ENCODE results near the gene DNAJC5G.
"Not testable (repeated sequence)": the region's sequence is repeated elsewhere in the genome, so short reads cannot be mapped to it uniquely, and the experiment has no call there.

Gene DNAJC5G

DNA sequence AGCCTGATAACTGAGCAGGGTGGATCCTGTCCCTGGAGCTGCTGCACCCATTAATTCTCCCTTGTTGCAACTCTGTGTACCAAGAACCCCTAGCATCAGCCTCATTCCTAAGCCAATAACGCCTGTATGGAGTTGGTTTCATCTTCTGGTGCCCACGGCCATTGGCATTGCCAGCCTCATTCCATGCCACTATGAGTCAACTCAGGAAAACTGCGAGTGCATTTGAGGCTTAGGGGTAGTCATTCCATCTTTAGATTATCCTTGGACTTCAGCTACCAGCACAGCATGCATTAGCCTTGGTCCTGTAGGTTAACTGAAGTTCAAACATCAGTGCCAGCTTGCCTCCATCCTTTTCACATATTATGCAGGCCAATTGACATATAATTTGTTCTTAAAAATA is 5.6 kb downstream of the DNAJC5G start:
- Mint-ChIP-seq H3K27me3 (peaks cover 55% of the 10 kb centered on the region), H3K4me3 (no peak overlapping the region), H3K4me1 (peaks cover 4% of the 10 kb centered on the region), H3K27ac (no peak overlapping the region), H3K36me3 (no peaks in the 10 kb centered on the region), H3K9me3 (no peaks in the 10 kb centered on the region)
- CTCF ChIA-PET: interaction anchor here (1.1 to 5.2 kb wide), 8 partner anchors 10 to 319 kb away, joined by 5 to 42 read pairs (median 16); partner anchors contain the start of gene SLC30A3
- no peak for DNase-seq

DNA sequence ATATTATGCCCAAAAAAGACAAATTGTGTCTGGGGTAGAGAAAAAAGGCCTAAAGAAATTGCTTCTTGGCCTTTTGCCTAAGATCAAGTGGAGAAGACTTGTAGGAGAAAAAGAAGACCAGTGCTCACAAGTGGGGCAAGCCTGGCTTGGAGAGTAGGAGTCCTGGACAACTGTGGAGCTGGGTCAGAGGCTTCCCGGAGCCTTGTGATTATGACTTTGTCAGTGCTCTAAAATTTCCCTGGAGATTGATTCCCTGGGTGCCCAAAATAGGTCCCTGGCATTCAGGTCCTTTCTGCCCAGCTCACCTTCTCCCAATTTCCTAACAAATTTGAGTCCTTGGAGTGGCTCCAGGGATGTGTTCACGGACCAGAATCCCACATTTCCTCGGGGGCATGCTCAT is 6.2 kb downstream of the DNAJC5G start:
- Mint-ChIP-seq H3K4me1 (peaks cover 4% of the 10 kb centered on the region), H3K9me3 (no peaks in the 10 kb centered on the region), H3K27me3 (peaks cover 51% of the 10 kb centered on the region), H3K4me3 (no peak overlapping the region), H3K27ac (no peak overlapping the region), H3K36me3 (no peaks in the 10 kb centered on the region)
- DNase-seq: no peak
- CTCF ChIA-PET: interaction anchor here (0.8 to 5.2 kb wide), 7 partner anchors 11 to 319 kb away, joined by 3 to 42 read pairs (median 14); no protein-coding TSS in a partner anchor

DNA sequence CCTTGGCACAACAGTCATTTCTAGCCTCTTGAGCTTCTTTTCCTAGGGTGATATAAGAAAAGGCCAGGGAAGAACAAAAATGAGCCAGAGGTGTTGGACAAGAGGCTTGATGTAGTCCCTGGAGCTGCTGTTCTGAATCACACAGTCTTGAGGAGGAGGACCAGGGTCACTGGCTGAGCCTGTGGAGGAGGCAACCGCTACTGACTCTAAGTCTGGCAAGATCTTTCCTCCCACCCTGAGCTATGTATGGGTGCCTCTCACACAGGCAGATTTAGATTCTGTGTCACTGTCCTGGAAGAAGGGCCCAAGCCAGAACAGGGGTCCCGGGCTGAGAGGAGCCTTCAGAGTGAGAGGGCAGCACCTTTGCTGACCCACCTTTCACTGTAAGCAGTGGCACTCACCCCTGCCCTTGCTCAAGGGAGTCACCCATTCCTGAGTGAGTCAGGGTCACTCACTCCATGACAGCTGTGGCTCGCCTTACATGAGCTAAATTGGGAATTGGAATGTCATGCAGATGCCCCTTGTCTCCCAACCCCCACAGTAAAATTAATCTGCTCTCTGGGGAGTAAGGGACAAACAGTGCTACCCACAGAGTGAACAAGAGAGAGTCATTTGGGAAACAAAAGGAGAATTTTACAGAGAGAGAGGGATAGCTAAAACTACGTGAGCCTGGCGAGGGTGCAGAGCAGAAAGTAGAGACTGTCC is 6.8 kb downstream of the DNAJC5G start, which contains the start of gene TRIM54:
Gene TRIM54, plus strand, starts transcription at position 575 of the 705 bp plus-strand sequence. CDS start 303 bp downstream, outside the sequence.
- peak within 1 kb of the TSS; percentile 47 for H3K27ac Mint-ChIP-seq
- no peak for DNase-seq
- H3K4me3 Mint-ChIP-seq: no peak within 1 kb of the TSS
- H3K4me1 Mint-ChIP-seq: peaks cover 4% of the 10 kb centered on the region
- CTCF ChIA-PET: interaction anchor here (0.8 to 5.2 kb wide), 9 partner anchors 9 to 320 kb away, joined by 3 to 42 read pairs (median 6); no protein-coding TSS in a partner anchor
- H3K27me3 Mint-ChIP-seq: peaks cover 54% of the 10 kb centered on the region
- H3K36me3 Mint-ChIP-seq: no peaks in the 10 kb centered on the region
- H3K9me3 Mint-ChIP-seq: no peaks in the 10 kb centered on the region

DNA sequence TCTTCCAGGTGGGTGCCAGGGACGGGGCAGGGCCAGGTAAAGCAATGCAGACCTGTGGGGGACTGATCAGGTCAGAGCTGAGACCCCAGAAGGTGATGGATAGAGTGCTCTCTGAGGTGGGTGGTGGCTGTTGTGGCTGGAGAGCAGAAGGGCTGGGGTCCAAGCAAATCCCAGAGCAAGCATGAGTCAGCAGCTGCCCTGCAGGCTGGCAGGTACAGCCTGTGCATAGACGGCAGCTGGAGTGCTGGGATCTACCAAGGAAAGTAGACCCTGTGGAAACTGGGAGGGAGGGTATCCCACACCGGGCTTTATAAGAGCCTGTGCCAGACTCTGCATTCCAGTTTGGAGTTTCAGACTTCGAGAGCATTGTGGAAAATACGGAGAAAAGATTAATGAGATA is 7.7 kb downstream of the DNAJC5G start:
- DNase-seq: no peak
- Mint-ChIP-seq H3K4me3 (no peak overlapping the region), H3K9me3 (no peaks in the 10 kb centered on the region), H3K4me1 (peaks cover 4% of the 10 kb centered on the region), H3K27ac (no peak overlapping the region), H3K36me3 (no peaks in the 10 kb centered on the region), H3K27me3 (peaks cover 57% of the 10 kb centered on the region)
- CTCF ChIA-PET: interaction anchor here (1.0 to 5.1 kb wide), 5 partner anchors 10 to 195 kb away, joined by 3 to 42 read pairs (median 6); no protein-coding TSS in a partner anchor

DNA sequence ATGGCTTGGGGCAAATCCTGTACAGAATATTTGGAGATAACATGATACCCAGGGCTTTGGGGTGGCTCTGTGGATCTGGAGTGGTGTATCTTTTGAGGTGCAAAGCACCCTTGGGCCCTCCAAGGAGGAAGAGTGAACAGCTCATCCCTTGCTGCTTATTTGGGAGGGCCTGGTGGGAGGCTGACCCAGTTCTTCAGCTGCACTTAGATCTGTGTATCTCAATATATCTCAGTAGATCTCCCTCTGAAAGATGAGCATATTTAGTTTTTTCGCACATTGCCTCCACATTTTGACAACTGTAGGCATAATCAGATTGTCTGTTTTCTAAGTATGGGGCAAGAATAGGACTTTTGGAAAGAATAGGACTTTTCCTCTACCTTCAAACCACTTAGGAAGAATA is 9.8 kb downstream of the DNAJC5G start:
- Mint-ChIP-seq H3K4me1 (peaks cover 1% of the 10 kb centered on the region), H3K4me3 (no peak overlapping the region), H3K27me3 (peaks cover 55% of the 10 kb centered on the region), H3K36me3 (no peaks in the 10 kb centered on the region), H3K27ac (no peak overlapping the region), H3K9me3 (no peaks in the 10 kb centered on the region)
- no peak for DNase-seq
- CTCF ChIA-PET: interaction anchor here (0.7 kb wide), 1 partner anchor 13 kb away, joined by 3 read pairs; no protein-coding TSS in a partner anchor

DNA sequence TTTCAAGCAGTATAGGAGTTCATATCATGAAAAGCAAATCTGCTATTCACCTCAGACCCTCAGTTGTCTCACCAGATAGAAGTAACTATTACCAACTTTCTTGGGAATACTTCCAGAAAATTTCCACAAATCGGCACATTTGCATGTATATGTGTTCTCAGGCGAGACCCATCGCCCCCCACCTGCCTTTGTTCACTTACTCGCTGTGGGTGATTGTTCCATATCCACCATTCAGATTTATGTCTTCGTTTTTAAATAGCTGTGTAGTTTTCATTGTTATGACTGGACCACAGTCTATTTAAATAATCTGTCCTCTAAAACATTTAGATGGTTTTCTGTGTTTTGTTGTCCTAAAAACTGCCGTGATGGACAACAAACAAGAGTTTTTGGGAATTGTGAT is 10.2 kb downstream of the DNAJC5G start:
- no peaks in the 10 kb centered on the region for H3K9me3 Mint-ChIP-seq
- H3K27me3 Mint-ChIP-seq: peaks cover 55% of the 10 kb centered on the region
- CTCF ChIA-PET: no interaction called here
- DNase-seq: no peak
- no peaks in the 10 kb centered on the region for H3K36me3 Mint-ChIP-seq
- no peak overlapping the region for H3K27ac Mint-ChIP-seq
- H3K4me3 Mint-ChIP-seq: no peak overlapping the region
- no peaks in the 10 kb centered on the region for H3K4me1 Mint-ChIP-seq

DNA sequence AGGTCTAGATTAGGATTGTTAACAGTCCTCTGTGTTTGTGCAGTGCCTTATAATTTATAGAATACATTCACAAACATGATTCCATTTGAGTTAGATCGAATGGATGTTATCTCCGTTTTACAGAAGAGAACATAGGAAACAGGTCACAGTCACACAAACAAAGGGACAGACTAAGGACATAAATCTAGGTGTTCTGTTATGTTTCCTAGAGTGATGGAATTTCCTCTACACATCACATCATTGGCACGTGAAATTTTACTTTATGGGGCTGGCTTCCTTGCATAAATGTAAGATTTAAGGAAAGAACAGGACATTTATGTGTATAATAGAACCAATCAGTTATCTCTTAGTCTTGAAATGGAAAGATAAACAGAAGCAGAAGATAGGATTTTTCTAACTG is 13.4 kb downstream of the DNAJC5G start:
- Mint-ChIP-seq H3K27ac (no peak overlapping the region), H3K4me3 (no peak overlapping the region), H3K36me3 (no peaks in the 10 kb centered on the region), H3K27me3 (peaks cover 47% of the 10 kb centered on the region), H3K9me3 (no peaks in the 10 kb centered on the region), H3K4me1 (no peaks in the 10 kb centered on the region)
- no peak for DNase-seq
- CTCF ChIA-PET: interaction anchor here (1.1 kb wide), 2 partner anchors 14 to 18 kb away, joined by 3 to 10 read pairs; no protein-coding TSS in a partner anchor

DNA sequence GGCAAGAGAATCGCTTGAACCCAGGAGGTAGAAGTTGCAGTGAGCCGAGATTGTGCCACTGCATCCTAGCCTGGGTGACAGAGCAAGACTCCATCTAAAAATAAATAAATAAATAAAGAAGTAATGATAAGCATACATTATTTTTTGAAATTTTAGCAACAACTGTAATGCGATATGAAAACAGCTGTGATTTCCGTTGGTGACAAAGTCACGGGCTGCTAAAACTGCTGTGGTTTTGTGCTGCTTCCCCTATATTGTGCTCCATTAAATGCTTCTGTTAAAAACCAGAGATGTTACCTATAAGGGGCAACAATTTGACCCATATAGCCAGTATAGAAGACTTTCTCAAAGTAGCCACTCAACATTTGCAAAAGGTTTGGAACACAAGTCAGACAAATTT is 15.3 kb downstream of the DNAJC5G start:
- CTCF ChIA-PET: interaction anchor here (1.0 kb wide), 2 partner anchors 11 to 336 kb away, joined by 3 read pairs; no protein-coding TSS in a partner anchor
- Mint-ChIP-seq H3K36me3 (no peaks in the 10 kb centered on the region), H3K27me3 (peaks cover 42% of the 10 kb centered on the region), H3K9me3 (no peaks in the 10 kb centered on the region), H3K4me1 (no peaks in the 10 kb centered on the region), H3K27ac (no peak overlapping the region), H3K4me3 (no peak overlapping the region)
- no peak for DNase-seq

DNA sequence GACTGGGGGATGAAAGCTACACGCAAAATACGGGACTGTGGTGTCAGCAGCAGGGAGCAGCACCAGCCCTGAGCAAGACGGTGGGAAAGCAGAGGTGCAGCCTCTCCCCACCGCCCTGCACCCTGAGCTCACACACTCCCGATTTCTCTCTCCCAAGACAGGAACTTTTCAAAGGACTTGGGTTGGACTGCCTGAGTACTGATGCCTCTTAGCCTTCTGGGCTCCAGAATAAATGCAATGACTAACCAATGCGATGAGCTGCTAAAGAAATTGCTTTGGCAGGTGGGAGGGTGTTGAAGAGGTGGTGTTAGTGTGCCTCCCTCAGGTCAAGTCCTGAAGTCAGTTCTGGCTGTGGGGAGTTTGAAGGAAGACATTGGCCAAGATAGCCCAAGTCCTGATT is 16.6 kb downstream of the DNAJC5G start:
- no peak for DNase-seq
- H3K9me3 Mint-ChIP-seq: no peaks in the 10 kb centered on the region
- H3K27me3 Mint-ChIP-seq: peaks cover 39% of the 10 kb centered on the region
- no peaks in the 10 kb centered on the region for H3K36me3 Mint-ChIP-seq
- no peak overlapping the region for H3K27ac Mint-ChIP-seq
- no peaks in the 10 kb centered on the region for H3K4me1 Mint-ChIP-seq
- H3K4me3 Mint-ChIP-seq: no peak overlapping the region
- CTCF ChIA-PET: interaction anchor here (1.5 to 2.9 kb wide), 2 partner anchors 11 kb away, joined by 11 read pairs; no protein-coding TSS in a partner anchor

DNA sequence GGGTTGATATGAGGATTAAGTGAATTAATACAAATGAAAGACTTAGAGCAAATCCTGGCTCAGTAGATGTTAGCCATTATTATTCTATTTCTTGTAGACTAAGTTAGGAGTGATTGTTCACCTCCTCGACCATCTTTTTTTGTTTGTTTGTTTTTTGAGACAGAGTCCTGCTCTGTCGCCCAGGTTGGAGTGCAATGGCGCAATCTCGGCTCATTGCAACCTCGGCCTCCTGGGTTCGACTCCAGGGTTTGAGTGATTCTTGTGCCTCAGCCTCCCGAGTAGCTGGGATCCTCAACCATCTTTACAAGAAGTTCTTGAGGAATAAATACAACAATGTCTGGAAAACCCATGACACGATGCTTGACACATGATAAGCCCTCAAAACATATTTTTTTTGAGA is 19.7 kb downstream of the DNAJC5G start:
- Mint-ChIP-seq H3K36me3 (no peaks in the 10 kb centered on the region), H3K9me3 (no peaks in the 10 kb centered on the region), H3K4me1 (no peaks in the 10 kb centered on the region), H3K4me3 (no peak overlapping the region), H3K27me3 (peaks cover 44% of the 10 kb centered on the region), H3K27ac (no peak overlapping the region)
- no peak for DNase-seq
- CTCF ChIA-PET: interaction anchor here (1.6 kb wide), 1 partner anchor 8 kb away, joined by 6 read pairs; no protein-coding TSS in a partner anchor

DNA sequence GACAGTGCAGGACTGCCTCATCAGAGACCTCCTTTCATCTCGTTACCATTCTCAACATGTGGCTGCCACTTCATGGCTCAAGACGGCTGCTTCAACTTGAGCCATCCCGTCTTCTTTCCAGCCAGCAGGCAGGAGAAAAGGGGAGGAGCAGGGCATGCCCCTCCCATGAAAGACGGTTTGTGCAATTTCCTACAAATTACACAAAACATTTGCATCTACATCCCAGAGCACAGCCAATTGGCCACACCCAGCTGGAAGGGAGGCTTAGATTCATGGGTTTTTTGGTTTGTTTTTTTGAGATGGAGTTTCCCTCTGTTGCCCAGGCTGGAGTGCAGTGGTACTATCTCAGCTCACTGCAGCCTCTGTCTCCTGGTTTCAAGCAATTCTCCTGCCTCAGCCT is 21.2 kb downstream of the DNAJC5G start:
- Mint-ChIP-seq H3K27ac (no peak overlapping the region), H3K4me3 (no peak overlapping the region), H3K9me3 (no peaks in the 10 kb centered on the region), H3K4me1 (no peaks in the 10 kb centered on the region), H3K27me3 (peaks cover 43% of the 10 kb centered on the region), H3K36me3 (no peaks in the 10 kb centered on the region)
- DNase-seq: no peak
- CTCF ChIA-PET: interaction anchor here (0.9 kb wide), 1 partner anchor 387 kb away, joined by 3 read pairs; no protein-coding TSS in a partner anchor

DNA sequence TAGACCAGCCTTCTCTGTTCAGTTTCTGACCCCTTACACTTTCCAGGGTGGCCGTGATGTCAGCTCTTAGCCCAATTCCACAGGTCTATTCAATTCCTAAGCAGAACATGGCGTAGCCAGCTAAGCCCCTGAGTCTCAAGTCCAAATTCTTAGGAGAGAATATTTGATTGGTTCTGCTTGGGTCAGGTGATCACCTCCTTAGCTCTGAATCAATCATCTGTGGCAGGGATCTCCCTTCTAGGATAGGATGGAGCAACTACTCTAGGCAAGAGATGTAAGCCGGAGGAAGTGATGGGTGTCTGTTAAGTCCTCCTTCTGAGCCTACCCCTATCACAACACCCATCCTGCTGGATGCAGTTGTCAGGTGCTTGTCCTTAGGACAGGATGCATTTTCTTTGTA is 22.0 kb downstream of the DNAJC5G start:
- no peak overlapping the region for H3K4me3 Mint-ChIP-seq

DNA sequence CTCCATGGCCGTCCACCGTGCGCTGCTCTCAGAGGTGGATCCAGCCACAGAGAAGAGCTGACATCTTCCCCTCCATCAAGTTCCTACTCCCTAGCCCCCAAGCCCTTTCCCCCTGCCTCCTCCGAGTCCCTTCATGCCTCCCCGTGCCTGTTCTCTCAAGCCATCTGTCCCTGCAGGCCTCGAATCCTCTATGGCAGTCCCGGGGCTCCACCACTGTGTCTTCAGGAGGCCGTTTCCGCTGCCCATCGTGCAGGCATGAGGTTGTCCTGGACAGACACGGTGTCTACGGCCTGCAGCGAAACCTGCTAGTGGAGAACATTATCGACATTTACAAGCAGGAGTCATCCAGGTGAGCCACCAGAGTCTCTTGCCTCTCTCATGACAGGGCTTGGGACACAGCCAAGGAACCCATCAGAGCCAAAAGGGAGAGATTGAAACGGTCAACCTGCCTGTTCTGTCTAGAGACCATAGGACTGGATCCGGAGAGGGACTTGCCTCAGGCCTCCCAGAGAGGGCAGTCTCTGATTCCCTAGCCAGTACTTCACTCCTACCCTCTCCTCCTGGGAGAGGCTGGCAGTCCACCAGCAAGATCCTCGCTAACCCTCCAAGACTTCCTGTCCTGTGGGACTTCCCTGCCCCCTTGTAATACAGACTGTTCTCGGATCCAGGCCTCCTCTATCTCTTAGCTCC is 23.3 kb downstream of the DNAJC5G start:
- no peak for DNase-seq
- CTCF ChIA-PET: interaction anchor here (0.6 to 0.8 kb wide), 2 partner anchors 14 to 199 kb away, joined by 3 read pairs; no protein-coding TSS in a partner anchor
- no peaks in the 10 kb centered on the region for H3K36me3 Mint-ChIP-seq
- H3K27ac Mint-ChIP-seq: no peak overlapping the region
- peaks cover 4% of the 10 kb centered on the region for H3K4me1 Mint-ChIP-seq
- no peaks in the 10 kb centered on the region for H3K9me3 Mint-ChIP-seq
- H3K4me3 Mint-ChIP-seq: no peak overlapping the region
- H3K27me3 Mint-ChIP-seq: peaks cover 33% of the 10 kb centered on the region

More for the DNA sequence above, 22.0 kb downstream of the DNAJC5G start:
- CTCF ChIA-PET: interaction anchor here (0.9 kb wide), 1 partner anchor 386 kb away, joined by 3 read pairs; no protein-coding TSS in a partner anchor
- H3K4me1 Mint-ChIP-seq: no peaks in the 10 kb centered on the region
- no peak overlapping the region for H3K27ac Mint-ChIP-seq
- H3K36me3 Mint-ChIP-seq: no peaks in the 10 kb centered on the region
- H3K27me3 Mint-ChIP-seq: peaks cover 39% of the 10 kb centered on the region
- no peaks in the 10 kb centered on the region for H3K9me3 Mint-ChIP-seq
- no peak for DNase-seq

DNA sequence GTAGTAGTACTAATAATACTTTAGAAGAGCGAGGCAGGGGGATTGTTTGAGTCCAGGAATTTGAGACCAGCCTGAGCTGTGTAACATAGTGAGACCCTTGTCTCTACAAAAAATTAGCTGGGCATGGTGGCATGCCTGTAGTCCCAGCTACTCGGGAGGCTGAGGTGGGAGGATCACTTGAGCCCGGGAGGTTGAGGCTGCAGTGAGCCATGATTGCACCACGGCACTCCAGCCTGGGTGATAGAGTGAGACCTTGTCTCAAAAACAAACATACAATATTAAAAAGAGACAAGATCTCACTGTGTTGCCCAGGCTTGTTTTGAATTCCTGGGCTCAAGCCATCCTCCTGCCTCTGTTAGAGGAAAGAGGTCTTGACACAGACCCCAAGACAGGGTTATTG is 25.4 kb downstream of the DNAJC5G start:
- H3K36me3 Mint-ChIP-seq, H3K4me1 Mint-ChIP-seq, H3K9me3 Mint-ChIP-seq, DNase-seq, H3K4me3 Mint-ChIP-seq, H3K27ac Mint-ChIP-seq: not testable (repeated sequence)
- peaks cover 43% of the 10 kb centered on the region for H3K27me3 Mint-ChIP-seq
- CTCF ChIA-PET: interaction anchor here (1.2 to 1.7 kb wide), 3 partner anchors 11 to 49 kb away, joined by 3 to 5 read pairs (median 3); no protein-coding TSS in a partner anchor

Measured in activated naive CD4-positive, alpha-beta T cell treated with anti-CD3 and anti-CD28 coated beads, Interleukin-2, amount 10 ng/mL, durations not matched to agents 7 days and 5 days (primary cell).